ENCODE results near the gene ERN2. TPM values are rescaled to one million over a fixed set of nuclear protein-coding genes. Genes with fewer than 3 reads are reported as not detected.

ERN2 gene
- total and polyA plus RNA-seq, 2 of the 13 experiments (the other 11 are each of a cell fraction or from before 2014, with no cell fraction given), result 2.2 to 3.5 TPM

DNA sequence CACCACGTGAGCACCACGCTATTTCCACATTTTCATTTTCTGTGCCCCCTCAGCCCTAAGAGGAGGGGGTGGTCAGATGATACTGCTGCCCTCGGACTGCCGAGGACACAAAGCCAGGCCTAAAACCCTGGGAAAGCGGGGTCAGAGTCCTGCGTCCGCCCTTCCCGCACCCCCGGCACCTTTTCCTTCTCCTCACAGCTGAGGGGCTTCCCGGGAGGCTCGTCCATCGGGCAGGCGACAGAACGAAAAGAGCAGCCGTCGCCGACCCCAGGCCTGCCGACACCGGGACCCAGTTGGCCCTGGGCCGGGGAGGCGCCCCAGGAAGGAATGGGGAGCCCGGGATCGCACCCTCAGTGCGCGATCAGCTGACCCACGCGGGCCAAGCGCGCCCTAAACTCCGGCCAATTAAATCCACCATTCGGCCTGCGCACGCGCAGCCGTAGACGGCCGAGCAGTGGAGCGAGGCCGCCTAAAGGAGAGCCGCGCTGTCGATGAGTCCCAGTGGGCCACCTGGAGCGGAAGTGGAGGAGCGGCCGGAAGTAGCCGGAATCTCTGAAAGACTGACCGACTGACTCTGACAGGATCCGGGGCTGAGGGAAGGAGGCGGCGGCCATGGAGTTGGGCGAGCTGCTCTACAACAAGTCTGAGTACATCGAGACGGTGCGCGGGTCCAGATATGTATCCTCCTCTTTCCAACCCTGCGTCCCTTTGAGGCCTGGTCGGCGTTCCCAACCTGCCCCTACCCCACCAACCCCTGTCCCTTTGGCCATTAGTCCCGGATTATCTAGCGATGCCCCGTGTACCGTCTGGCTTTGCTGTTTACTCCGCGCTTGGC lies 71.9 kb downstream of the ERN2 start, which contains the start of the genes DCTN5 and PALB2 (continued):
- TF ChIP-seq ZFP37 (CRISPR knock-in tag; IDR thresholded peaks at IDR 0.05; ENCODE audit: borderline replicate concordance), result peak; percentile 86
- peak; percentile 96 for TF ChIP-seq ZFY (CRISPR knock-in tag; IDR thresholded peaks at IDR 0.05)
- TF ChIP-seq ZNF556 (CRISPR knock-in tag; IDR thresholded peaks at IDR 0.05; ENCODE audit: borderline replicate concordance), result no peak; the same call in 1 of the 2 replicates
- TF ChIP-seq ZNF451 (CRISPR knock-in tag; IDR thresholded peaks at IDR 0.05), result 0 out of 2 replicates have a peak, but pooled peaks have one; percentile 59
- TF ChIP-seq MIER3 (CRISPR knock-in tag; IDR thresholded peaks at IDR 0.05; ENCODE audit: borderline replicate concordance), result peak; percentile 92
- TF ChIP-seq ZNF564 (CRISPR knock-in tag; IDR thresholded peaks at IDR 0.05), result peak; percentile 94
- peak; percentile 94 for TF ChIP-seq MIXL1 (CRISPR knock-in tag; IDR thresholded peaks at IDR 0.05)
- TF ChIP-seq TGIF2 (CRISPR knock-in tag; IDR thresholded peaks at IDR 0.05), result peak; percentile 43
- peak; percentile 95 for TF ChIP-seq ARID4A (CRISPR knock-in tag; IDR thresholded peaks at IDR 0.05; ENCODE audit: borderline replicate concordance)
- no peak for TF ChIP-seq HOXA7 (CRISPR knock-in tag; IDR thresholded peaks at IDR 0.05)
- peak; percentile 91 for TF ChIP-seq CBFB (CRISPR knock-in tag; IDR thresholded peaks at IDR 0.05)
- TF ChIP-seq MAFG (CRISPR knock-in tag; IDR thresholded peaks at IDR 0.05), result no peak
- TF ChIP-seq, protein P1, sequence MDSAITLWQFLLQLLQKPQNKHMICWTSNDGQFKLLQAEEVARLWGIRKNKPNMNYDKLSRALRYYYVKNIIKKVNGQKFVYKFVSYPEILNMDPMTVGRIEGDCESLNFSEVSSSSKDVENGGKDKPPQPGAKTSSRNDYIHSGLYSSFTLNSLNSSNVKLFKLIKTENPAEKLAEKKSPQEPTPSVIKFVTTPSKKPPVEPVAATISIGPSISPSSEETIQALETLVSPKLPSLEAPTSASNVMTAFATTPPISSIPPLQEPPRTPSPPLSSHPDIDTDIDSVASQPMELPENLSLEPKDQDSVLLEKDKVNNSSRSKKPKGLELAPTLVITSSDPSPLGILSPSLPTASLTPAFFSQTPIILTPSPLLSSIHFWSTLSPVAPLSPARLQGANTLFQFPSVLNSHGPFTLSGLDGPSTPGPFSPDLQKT (CRISPR knock-in tag; IDR thresholded peaks at IDR 0.05; ENCODE audit: borderline replicate concordance), result peak; percentile 88
- peak; percentile 2 to 59; a peak in 1 of 4 replicates for TF ChIP-seq NR2F1 (CRISPR knock-in tag; IDR thresholded peaks at IDR 0.05)
- TF ChIP-seq, protein P2, sequence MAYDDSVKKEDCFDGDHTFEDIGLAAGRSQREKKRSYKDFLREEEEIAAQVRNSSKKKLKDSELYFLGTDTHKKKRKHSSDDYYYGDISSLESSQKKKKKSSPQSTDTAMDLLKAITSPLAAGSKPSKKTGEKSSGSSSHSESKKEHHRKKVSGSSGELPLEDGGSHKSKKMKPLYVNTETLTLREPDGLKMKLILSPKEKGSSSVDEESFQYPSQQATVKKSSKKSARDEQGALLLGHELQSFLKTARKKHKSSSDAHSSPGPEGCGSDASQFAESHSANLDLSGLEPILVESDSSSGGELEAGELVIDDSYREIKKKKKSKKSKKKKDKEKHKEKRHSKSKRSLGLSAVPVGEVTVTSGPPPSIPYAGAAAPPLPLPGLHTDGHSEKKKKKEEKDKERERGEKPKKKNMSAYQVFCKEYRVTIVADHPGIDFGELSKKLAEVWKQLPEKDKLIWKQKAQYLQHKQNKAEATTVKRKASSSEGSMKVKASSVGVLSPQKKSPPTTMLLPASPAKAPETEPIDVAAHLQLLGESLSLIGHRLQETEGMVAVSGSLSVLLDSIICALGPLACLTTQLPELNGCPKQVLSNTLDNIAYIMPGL (CRISPR knock-in tag; IDR thresholded peaks at IDR 0.05; ENCODE audit: borderline replicate concordance in 1 of 2, low read depth in 1 of 2), result peak; percentile 89 to 96
- peak; percentile 97 for TF ChIP-seq RNF2 (conservative IDR thresholded peaks at IDR 0.05; ENCODE audit: low read depth)
- peak; percentile 59 for TF ChIP-seq FOXK2 (IDR thresholded peaks at IDR 0.05)
- TF ChIP-seq IRF2 (CRISPR knock-in tag; IDR thresholded peaks at IDR 0.05), result peak; percentile 97
- TF ChIP-seq ZNF263 (CRISPR knock-in tag; IDR thresholded peaks at IDR 0.05), result peak; percentile 78; the same call in 1 of the 2 replicates
- no peak; the same call in 1 of the 2 replicates for TF ChIP-seq ZNF180 (CRISPR knock-in tag; IDR thresholded peaks at IDR 0.05; ENCODE audit: borderline replicate concordance, low read depth)
- TF ChIP-seq ZNF546 (CRISPR knock-in tag; conservative IDR thresholded peaks at IDR 0.05), result no peak; the same call in 1 of the 2 replicates
- TF ChIP-seq HDAC1 (CRISPR knock-in tag; IDR thresholded peaks at IDR 0.05), result peak; percentile 99
- TF ChIP-seq GABPA (IDR thresholded peaks at IDR 0.05; ENCODE audit: low read depth, low read length), result peak; percentile 96
- TF ChIP-seq GABPA (CRISPR knock-in tag; IDR thresholded peaks at IDR 0.05; ENCODE audit: low read depth), result peak; percentile 98

All from HepG2 (cell line).